ENCODE measurements around the gene CPEB1. TPM values are rescaled to one million over a fixed set of nuclear protein-coding genes. Genes with fewer than 3 reads are reported as not detected.

The CPEB1 gene
- total and polyA plus RNA-seq, 2 of the 13 experiments (the other 11 are each of a cell fraction or from before 2014, with no cell fraction given): 0.03 to 0.07 TPM

- DNase-seq (ENCODE audit: low spot score) (no peak), FAIRE-seq (no peak), ATAC-seq (no peak)
- Histone ChIP-seq H4K20me1 (ENCODE audit: insufficient read depth, low read length) (no peaks in the 10 kb centered on the region), H3K9ac (ENCODE audit: insufficient read depth, low read depth, low read length) (no peak overlapping the region), H3K4me1 (ENCODE audit: insufficient read depth, low read length) (no peaks in the 10 kb centered on the region), H3K27me3 (ENCODE audit: control insufficient read depth in 1 of 2, insufficient read depth in 2 of 2, low read length in 2 of 2) (peaks cover 0 to 4% of the 10 kb centered on the region in 2 experiments; a peak in 1 of 5 replicates), H3K27ac (ENCODE audit: extremely low read length, insufficient read depth, low read length) (no peak overlapping the region), H3K4me2 (ENCODE audit: low read depth, low read length) (no peak overlapping the region), H3K79me2 (ENCODE audit: insufficient read depth, low read length) (no peaks in the 10 kb centered on the region), H2AFZ (ENCODE audit: low read length) (no peak overlapping the region), H3K4me3 (replicated peaks in 1 of 3; ENCODE audit: insufficient read depth in 1 of 3, low read depth in 2 of 3, low read length in 3 of 3) (no peak overlapping the region), H3K9me3 (ENCODE audit: low read length) (no peaks in the 10 kb centered on the region), H3K36me3 (replicated peaks in 1 of 2; ENCODE audit: control insufficient read depth in 1 of 2, insufficient read depth in 2 of 2, low read length in 2 of 2) (no peaks in the 10 kb centered on the region)
- intact Hi-C loops (cut with micrococcal nuclease; ENCODE audit: unreplicated experiment): no loop called here
- TF ChIP-seq CENPBD1 (CRISPR knock-in tag; IDR thresholded peaks at IDR 0.05; ENCODE audit: borderline replicate concordance, low read depth): no peak
- TF ChIP-seq CCAR2 (optimal IDR thresholded peaks at IDR 0.05; ENCODE audit: low read depth, low read length): no peak
- no peak for TF ChIP-seq TCF12 (IDR thresholded peaks at IDR 0.05)
- no peak for TF ChIP-seq TCF12 (CRISPR knock-in tag; IDR thresholded peaks at IDR 0.05)
- TF ChIP-seq ZNF567 (CRISPR knock-in tag; IDR thresholded peaks at IDR 0.05; ENCODE audit: borderline replicate concordance): no peak
- TF ChIP-seq CBX2 (IDR thresholded peaks at IDR 0.05; ENCODE audit: low read depth, low read length): no peak
- no peak for TF ChIP-seq CBX2 (CRISPR knock-in tag; IDR thresholded peaks at IDR 0.05; ENCODE audit: low read depth)
- no peak for TF ChIP-seq ZNF143 (CRISPR knock-in tag; IDR thresholded peaks at IDR 0.05)
- no peak for TF ChIP-seq SOX13 (IDR thresholded peaks at IDR 0.05)
- no peak for TF ChIP-seq SOX13 (CRISPR knock-in tag; conservative IDR thresholded peaks at IDR 0.05 in 1 of 2, IDR thresholded peaks at IDR 0.05 in 1 of 2)
- TF ChIP-seq FLYWCH1 (CRISPR knock-in tag; IDR thresholded peaks at IDR 0.05): no peak
- TF ChIP-seq NAIF1 (CRISPR knock-in tag; IDR thresholded peaks at IDR 0.05; ENCODE audit: borderline replicate concordance): no peak
- BruUV-seq (replicated peaks): no TSS peak
- WGBS (ENCODE audit: low lambda C conversion rate): 0% methylated on average over 2 of the region's 7 CpGs
- CTCF ChIA-PET (ENCODE audit: low intra/inter-chr PET ratio, low total read pairs): no interaction called here
- POLR2A ChIA-PET: no interaction called here
- in situ Hi-C loops (cut with HindIII; ENCODE audit: extremely low pct_ligation_motif_present, low pct_unique_long_range_greater_than_20kb): no loop called here
Measured at GRCh38 chr15:82656641-82657266, 9.6 kb upstream of the CPEB1 start.

Data from HepG2 (cell line).